HG02938 (cell line): ENCODE results near the gene TXNRD2.
"Not testable (repeated sequence)": the region's sequence is repeated elsewhere in the genome, so short reads cannot be mapped to it uniquely, and the experiment has no call there.

ENCODE experiments used
- ATAC-seq: cut with Tn5 transposase; IDR thresholded peaks from one replicate; pipeline ENCODE4 v1.9.1; 2021; ENCODE audit warnings: mild to moderate bottlenecking, moderate library complexity; ENCODE audit not compliant: unreplicated experiment

Gene TXNRD2

DNA sequence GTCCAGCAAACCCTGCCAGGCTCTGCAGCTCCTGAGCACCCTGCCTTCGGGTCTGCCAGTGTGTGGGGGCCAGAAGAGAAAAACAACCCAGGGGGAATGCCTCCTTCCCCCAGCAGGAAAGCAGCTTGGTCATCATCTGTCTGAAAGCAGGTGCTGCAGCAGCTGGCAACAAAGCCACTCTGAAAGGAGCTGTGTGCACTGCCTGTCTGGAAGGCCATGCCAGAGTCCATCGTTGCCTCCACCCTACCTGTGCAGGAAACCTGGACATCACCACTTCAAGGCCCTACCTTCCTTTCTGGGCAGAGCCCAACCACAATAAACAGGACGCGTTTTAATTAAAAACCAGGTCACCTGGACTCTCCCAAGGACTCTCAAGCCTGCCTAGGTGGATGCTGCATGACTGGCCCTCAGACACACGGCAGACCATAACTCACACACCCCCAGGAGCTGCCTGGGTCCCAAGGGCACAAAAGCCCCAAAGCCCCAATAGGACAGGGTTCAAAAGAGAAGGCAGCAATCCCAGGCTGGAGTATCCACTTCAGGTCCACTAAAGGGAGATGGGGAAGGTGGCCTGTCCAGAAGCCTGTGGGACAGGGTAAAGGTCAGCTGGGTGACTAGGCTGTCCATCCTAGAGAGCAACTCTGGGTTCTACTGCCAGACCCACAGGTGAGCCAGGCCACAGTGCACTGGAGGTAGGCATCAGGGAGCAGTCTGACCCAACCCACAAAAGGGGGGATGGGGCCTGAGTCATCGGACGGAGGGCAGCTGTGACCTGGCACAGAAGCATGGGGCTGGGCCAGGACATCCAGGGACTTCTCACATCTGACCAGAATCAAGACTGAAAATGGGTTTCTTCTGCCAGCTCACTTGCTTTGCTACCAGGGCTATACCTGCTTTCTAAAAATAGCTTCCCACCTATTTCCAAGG lies 93.1 kb downstream of the TXNRD2 start:
- ATAC-seq = no peak

DNA sequence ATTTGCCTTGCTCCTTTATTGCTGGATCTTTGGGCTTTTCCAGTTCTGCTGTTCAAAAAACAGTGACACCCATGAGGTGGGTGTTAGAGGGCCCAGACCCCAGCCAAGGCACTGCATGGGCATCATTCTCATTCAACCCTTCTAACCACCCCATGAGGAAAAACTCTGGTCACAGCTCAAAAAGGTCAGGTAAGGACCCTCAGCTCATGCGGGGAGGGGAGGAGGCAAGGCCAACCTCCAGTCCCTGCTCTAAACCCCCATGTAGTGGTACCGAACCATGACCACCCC lies 94.3 kb downstream of the TXNRD2 start:
- ATAC-seq = no peak

DNA sequence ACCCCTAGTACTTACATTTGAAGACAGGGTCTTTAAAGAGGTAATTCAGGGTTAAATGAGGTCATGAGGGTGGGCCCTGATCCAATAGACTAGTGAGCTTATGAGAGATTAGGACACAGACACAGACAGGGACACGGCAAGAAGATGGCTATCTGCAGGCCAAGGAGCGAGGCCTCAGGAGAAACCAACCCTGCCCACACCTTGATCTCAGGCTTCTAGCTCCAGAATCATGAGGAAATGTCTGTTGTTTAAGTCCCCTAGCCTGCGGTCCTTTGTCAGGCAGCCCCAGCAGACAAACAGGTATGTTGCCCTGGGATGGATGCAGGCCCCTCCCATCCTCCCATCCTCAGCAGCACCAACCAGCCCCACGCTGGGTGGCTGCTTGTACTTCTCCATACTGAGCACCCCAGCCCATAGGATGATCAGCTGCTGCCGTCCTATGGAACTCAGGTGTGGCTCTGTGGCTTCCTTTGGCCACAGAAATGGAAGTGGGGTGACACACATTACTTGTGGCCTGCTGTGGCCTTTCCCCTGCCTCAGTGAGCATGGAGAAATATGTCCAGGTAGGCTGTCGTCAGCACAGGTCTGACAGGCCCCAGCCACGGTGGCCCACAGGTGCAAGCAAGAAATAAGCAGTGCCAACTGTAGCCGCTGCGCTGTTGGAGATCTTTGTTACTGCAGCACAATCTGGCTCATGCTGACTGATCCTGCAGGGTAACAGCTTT lies 94.8 kb downstream of the TXNRD2 start:
- no peak for ATAC-seq

DNA sequence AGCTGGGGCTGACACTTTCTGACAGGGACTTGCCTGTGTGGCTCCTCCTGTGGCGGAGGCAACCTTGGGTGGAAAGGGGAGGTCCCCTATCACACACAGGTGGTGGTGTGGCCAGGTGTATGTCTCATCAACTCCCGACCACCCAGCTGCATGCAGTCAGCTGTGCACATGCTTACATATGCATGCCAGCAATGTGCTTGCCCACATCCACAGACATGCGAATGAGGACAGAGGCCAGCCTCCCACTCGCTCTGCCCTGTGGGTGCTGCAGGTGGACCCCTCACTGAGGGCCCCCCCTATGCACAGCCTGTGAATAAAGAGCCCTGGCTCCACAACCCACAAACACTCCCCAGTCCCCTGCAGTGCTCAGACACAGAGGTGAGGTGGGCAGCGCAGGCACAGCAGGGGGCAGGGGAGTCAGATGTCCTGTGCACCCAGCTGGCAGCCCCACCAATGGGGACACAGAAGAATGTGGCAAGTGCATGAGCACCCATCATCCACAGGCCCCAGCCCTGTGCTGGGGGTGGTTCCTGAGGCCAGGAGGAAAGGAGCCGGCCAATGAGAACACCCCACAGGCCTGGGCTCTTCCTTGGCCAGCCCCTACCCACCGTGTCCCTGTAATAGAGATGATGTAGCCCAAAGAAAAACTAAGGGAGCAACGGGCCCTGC lies 96.4 kb downstream of the TXNRD2 start:
- no peak for ATAC-seq

DNA sequence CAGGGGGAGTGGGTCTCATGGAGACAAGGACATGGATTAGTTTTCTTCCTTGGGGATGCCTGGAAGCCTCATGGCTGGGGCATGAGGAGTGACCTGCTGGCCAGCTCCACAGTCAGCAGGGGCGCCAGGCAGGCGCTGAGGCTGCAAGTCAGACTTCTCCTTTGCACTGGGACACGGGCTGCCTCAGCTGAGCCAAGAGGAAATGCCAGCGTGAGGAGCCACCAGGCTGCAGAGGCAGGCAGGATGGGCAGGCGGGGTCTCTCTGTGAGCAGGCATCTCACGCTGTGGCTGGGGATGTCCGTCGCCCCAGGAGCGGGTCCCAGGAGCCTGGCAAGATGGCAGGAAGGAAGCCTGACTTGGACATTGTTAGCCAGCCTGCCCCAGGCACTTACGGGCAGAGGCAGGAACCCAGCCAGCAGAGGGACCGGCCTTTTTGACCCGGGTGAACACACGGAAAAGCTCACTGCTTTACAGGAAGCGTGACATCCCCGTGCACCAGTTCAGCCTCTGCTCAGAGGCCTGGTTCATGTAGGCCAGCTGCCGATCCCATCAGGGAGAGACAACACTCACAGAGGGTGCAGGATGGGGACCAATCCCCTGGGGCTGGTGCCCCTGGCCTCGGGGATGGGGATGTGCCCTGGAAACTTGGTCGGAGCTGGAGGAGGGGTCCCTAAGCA lies 97.1 kb downstream of the TXNRD2 start:
- ATAC-seq = no peak

DNA sequence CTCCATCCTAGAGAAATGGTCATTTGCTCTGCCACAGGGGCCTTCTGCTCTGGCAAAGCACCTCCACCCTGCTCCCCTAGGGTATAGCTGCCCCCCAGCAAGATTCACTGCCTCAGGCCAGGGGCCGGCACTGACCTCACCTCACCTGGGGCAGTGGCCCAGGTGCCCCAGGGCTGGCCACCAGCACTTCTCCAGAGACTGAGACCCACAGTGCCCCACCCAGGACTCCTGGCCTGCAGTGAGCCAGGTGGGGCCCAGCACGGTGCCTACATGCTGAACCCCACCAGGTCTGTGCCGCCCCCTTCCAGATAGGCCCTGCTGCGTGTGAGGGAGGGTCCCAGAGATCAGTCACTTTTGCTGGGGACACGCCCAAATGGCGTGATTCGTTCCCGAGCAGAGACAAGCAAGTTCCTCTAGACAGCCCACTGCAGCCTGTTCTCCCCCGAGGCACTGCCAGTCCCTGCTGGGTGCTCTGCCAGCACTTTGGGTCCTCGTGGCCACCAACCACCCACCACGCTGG lies 97.7 kb downstream of the TXNRD2 start:
- ATAC-seq = no peak

DNA sequence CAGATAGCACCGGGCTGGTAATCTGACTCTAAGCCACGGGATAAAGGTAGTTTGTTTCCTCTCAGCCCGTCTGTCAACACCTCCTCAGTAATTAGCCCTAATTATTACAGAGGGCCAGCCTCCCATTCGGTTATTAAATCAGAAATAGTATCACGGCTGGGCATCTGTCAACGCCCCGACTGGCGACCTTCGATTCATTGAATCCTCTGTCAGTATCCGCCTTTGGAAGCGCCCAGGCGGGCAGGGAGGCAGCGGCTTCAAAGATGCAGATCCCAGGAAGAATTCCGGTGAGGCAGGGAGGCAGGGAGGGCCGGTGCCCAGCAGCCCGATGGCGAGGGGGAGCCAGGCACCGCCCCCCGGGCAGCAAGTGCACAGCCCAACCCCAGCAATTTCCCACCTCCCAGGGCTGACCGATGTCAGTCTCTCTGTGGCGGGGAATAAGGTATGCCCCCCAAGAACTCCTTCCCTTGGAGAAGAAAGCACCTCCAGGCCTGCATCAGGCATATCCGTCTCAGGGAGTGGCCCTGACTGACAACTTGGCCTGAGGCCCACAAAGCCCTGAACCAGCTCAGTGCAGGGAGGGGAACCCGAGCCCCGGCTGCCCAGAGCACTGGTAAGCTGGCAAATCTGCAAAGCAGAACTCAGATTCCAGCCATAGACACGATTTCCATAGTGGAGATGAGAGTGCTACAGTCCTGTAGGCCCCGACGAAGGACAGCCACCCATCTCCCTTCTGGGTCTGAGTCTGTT lies 98.3 kb downstream of the TXNRD2 start:
- ATAC-seq = no peak

DNA sequence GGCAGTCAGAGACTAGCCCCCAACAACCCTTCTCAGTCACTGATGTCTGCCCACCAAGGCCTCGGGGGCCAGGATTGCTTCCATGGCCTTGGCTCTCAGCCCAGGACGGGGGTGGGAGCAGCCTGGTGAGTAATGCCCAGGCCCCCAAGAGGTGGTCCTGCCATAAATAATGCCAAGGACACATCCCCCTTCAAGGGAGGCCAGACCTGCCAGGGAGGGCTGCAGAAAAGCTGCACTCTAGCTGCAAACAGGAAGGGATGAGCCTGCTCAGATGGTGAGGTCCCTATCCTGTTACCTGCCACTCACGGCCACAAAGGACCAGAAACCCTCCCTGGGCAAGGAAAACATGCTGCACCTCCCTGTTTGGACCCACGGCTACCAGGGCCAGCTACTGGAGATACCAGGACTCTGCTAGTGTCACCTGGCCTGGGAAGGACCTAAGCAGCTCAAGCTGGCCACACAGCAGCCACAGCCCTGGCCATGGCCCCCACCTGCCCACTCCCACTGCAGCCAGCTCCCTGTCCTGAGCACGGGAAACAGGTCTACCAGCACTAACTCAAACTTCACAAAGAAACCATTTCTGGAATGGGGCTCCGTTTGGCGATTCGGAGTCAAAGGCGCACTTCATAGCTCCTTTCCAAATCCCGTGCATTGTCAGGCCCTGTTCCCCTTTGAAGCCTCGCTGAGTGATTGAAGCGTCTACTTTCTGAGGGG lies 99.1 kb downstream of the TXNRD2 start:
- no peak for ATAC-seq

DNA sequence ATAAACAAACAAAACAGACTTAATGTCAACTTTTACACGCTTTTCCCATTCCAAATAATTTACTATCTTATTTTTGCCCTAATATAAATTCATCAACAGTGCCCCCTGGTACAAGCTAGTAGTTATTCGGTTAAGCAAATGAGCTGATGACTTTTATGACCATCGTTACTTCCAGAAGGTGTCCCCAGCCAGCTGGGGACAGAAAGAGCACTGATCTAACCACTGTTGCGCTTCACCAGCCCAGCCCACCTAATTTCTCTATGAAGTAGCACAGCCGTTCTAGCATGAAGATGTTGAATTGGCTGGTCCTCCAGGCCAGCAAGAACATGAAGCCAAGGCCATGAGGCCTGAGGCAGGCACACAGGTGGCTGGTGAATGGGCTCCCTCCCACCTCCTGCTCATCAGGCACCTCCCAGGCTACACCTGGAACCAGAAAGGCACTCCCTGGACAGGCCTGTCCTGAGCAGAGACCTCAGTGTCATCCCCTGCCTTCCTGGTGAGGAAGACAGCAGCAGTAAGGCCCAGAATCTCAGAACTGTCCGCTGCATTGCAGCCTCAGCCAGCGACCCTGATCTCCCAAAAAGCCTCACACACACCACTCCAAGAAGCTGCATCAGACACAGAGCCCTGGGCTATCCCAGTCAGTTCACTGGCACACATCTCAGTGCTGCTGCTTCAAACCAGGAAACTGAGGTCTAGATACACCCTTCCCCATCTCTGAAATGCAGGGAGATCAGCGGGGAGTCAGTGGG lies 99.8 kb downstream of the TXNRD2 start:
- ATAC-seq = no peak

DNA sequence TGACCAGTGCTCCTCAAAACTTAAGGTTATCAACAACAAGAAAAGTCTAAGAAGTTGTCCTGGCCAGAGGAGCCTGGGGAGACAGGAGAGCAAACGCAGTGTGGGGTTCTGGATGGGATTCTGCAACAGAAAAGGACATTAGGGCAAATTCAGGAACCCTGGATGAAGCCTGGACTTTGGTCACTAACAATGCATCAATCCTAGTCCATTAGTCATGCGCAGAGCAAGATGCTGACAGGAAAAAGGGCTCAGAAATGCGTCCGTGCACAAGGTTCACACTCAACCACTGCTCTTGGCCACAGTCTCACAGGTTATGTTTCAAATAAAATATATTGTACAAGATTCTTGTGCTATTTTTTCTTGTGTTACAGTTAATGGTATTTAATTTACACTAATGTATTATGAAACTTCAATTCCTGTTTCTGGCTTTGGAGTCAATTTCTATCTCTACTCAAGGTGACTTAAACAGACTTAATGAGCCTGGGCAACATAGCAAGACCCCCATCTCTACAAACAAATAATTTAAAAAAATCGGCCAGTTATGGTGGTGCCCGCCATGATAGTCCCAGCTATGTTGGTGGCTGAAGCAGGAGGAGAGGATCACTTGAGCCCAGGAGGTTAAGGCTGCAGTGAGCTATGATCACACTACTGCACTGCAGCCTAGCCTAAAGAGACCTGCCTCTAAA lies 100.5 kb downstream of the TXNRD2 start:
- ATAC-seq = no peak

DNA sequence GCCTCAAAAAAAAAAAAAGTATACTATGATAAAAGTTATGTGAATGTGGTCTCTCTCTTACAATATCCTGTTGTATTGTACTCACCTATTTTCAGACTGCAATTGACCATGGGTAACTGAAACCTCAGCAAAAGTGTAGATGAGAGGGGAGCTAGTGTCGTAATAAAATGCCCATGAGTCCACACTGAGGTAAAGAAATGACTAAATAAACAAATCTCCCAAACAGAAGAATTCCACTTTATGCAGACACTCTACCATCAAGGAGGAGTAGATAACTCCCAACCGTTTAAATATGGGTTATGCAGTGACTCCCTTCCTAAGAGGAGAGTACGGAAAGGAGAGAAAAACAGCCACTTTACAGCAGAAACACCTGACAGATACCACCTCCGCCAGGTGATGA lies 101.6 kb downstream of the TXNRD2 start:
- ATAC-seq = no peak

DNA sequence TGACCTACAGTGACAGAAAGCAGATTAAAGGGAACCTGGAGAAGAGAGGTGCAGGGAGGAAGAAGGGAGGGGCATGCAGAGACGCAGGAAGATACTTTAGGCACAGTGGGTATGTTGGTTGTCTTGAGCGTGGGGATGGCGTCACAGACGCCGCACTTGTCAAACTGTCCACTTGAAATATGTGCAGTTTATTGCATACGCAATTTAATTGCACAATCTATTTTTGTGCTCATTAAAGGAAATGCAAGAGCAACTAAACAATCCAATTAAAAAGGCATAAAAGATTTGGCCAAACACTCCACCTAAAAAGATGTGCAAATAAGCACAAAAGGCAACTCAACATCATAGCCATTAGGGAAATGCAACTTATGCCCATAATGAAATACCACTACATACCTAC lies 103.7 kb downstream of the TXNRD2 start:
- ATAC-seq = no peak

DNA sequence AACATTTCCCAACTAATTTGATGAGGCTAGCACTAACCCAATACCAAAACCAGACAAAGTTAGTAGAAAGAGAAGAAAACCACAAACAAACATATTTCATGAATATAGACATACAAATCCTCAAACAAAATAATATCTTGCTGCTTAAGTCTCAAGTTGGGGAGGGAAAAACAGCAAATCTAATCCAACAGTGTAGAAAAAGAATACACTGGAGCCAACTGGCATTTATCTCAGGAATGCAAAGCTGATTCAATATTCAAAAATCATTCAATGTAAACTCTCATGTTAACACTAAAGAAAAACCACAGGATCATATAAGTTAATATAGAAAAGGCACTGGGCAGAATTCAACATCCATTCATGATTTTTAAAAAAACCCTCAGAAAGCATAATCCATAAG lies 105.1 kb downstream of the TXNRD2 start:
- ATAC-seq = no peak

DNA sequence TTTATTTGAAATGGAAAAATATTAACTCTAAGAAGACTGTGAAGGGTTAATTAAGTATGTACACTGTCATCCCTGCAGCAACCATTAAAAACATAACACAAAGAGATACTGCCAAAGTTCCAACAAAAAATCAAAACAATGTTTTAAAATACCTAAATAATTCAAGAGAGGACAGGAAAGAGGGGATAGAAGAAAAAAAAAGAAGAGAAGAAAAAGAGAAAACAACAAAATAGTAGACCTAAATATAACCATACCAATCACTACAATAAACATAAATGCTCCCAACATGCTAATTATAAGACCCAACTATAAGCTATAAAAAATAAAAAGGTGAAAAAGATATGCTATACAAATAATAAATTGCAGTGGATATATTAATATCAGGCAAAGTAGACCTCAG lies 107.0 kb downstream of the TXNRD2 start:
- no peak for ATAC-seq

DNA sequence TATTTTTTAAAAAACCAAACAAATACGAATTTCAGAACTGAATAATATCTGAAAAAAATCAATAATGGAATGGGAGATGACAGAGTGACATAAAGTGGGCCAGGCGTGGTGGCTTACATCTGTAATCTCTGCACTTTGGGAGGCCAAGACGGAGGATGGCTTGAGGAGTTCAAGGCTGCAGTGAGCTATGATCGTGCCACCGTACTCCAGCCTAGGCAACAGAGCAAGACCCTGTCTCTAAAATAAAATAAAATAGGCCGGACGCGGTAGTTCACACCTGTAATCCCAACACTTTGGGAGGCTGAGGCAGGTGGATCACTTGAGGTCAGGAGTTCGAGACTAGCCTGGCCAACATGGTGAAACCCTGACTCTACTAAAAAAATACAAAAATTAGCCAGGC lies 108.3 kb downstream of the TXNRD2 start:
- not testable (repeated sequence) for ATAC-seq

DNA sequence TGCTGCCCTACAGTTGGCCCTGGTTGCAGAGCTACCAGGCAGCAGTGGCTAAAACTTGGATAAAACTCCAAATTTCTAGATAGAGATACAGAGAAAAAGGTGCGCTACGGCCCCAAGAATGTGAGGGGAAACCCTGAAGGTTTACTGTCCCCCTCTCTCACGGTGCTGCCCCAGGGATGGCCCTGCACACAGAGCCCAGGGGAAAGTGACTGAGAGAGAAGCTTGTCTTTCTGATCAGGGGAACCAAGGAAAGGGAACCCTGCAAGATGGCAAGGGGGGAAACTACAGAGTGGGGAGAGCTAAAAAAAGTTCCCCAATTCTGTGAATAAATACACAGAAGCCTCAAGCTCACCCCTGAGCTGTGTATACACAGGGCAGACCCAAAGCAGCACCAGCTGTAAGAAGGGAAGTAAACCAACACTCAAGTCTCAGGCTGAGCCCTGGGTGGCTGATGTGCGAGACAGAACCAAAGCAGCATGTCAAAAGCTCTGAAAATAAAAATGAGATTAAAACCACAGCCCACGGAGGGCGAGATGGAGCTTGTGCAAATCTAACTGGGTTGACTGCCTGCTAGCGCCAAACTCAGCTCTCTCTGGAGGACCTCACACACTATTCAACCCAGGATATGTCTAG lies 109.0 kb downstream of the TXNRD2 start:
- ATAC-seq = no peak

DNA sequence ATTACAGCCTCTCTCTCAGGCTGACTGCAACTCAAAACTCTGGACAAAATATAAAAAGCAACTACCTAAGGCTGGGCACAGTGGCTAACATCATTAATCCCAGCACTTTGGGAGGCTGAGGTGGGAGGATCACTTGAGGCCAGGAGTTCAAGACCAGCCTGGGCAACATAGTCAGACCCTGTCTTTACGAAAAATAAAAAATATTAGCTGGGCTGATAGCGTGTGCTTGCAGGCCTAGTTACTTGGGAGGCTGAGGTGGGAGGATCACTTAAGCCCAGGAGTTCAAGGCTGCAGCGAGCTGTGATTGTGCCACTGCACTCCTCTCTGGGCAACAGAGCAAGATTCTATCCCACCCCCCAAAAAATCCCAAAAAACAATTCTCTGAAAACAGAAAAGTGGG lies 109.6 kb downstream of the TXNRD2 start:
- ATAC-seq = not testable (repeated sequence)

DNA sequence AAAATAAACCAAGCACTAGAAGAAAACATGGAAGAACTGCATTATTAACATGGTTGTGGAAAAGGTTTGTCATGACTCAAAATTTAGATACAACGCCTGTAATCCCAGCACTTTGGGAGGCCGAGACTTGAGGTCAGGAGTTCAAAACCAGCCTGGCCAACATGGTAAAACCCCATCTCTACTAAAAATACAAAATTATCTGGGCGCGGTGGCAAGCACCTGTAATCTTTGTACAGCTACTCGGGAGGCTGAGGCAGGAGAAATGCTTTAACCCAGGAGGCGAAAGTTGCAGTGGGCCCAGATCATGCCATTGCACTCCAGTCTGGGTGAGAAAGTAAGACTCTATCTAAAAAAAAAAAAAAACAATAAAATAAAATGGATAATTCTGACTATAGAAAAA lies 110.6 kb downstream of the TXNRD2 start:
- ATAC-seq = no peak
